ENCODE measurements around the gene PACS2. TPM values are rescaled to one million over a fixed set of nuclear protein-coding genes. Genes with fewer than 3 reads are reported as not detected.
"Not testable (repeated sequence)": the region's sequence is repeated elsewhere in the genome, so short reads cannot be mapped to it uniquely, and the experiment has no call there.

PACS2 gene
- total RNA-seq, 1 donor from 2014 or later: 66.8 TPM

DNA sequence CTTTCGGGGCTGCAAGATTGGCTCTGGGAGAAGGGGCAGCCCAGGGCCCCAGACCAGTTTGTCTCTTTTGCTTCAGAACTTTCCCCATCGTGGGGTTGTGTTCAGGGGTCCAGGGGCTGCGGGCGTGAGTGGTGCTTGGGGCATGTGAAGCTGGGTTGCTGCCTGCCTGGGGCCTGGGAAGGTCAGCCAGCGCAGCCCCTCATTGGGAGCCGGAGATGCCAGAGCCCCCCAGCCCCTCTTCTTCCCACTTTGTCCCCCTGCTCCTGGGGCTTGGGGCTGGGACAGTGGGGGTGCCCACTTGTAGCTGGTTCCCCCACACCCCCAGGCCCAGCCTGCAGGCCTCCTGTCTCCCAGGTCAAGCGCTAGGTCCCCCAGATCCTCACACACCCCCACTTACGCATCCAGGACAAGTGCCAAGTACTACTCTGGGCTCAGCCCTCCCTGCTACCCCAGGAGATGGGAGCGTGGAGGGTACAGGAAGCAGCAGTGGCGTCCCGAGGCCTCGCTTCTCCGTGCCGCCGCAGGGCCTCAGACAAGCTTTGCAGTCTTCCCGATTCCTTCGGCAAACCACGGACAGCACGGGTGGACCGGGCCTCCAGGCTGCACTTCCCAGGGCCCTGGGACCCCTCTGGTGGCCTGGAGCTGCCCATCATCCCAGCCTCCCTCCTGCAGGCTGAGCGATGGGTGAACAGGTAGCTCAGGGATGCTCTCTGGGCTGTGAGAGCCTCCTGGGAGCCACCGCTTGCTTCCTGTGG is 41.5 kb downstream of the PACS2 start:
- intact Hi-C loops (cut with DNase I): loop anchor here (10.0 kb wide), 1 partner anchor 261 kb away; no protein-coding TSS in a partner anchor
- ATAC-seq (ENCODE audit: poor library complexity) (no peak), DNase-seq (no peak)

DNA sequence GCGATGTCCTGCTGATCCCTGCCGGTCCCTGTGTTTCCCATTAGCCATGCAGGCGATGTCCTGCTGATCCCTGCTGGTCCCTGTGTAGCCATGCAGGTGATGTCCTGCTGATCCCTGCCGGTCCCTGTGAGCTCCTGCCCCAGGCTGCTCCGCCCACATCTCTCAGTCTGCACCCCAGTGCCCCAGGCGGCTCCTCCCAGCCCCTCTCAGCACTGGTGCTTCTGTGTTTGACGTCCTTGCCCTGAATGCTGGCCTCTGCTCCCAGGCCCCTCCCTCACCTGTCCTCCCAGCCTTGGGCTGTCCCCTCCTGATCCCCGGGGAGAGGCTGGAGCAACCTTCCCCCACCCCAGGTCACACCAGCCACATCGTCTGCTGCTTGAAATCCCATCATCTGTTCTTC is 42.4 kb downstream of the PACS2 start:
- intact Hi-C loops (cut with DNase I): loop anchor here (10.0 kb wide), 1 partner anchor 262 kb away; no protein-coding TSS in a partner anchor
- ATAC-seq (ENCODE audit: poor library complexity): no peak
- no peak for DNase-seq

DNA sequence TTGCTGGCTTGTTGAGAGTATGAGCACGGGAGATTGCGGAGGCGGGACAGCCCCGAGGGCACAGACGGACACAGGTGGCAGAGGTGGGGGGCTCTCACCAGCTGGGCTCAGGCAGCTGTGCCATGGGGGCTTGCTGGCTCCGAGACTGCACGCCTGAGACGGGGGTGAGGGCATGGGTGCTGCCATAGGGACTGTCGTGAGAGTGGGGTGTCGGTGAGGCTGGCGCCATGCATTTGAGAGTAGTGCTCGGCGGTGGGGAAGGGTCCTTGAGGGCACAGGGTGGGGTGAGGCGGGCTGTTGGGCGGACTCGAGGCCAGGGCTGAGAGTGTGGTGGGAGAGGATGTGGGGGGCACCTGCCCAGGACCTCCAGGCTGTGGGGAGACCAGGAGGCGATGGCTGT is 43.1 kb downstream of the PACS2 start:
- ATAC-seq (ENCODE audit: poor library complexity) (peak; percentile 21), DNase-seq (no peak)
- intact Hi-C loops (cut with DNase I): loop anchor here (10.0 kb wide), 1 partner anchor 263 kb away; no protein-coding TSS in a partner anchor

DNA sequence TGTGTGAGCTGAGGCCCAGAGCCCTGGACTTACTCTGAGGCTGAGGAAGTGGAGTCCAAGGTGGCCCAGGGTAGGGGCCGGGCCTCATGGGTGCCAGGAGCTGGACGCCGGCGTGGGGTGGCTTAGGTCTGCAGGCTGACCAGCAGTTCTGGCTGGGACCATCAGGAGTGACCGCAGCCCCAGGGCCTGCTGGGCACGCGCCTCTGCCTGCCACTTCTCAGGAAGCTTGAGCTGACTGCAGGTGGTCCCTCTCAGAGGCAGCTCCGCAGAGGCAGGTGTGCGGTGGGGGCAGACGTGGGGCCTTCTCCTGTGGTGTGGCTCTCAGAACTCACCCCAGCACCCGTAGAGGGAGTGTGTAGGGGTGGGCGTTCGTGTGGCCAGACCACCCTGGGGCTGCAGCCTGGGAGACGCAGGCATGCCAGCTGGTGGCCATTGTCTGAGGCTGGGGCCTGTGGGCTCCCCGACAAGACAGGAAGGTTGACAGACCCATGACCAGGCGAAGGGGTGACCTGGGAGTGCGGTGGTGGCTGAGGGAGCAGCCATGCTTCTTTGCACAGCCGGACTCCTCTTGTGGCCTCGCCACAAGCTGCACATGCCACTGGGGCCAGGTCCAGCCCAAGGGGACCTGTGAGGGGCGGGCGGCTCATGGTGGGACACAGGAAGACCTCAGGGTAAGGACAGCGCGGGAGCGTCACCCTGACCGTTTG is 43.7 kb downstream of the PACS2 start:
- intact Hi-C loops (cut with DNase I): loop anchor here (10.0 kb wide), 1 partner anchor 263 kb away; no protein-coding TSS in a partner anchor
- no peak for DNase-seq
- ATAC-seq (ENCODE audit: poor library complexity): peak; percentile 15

DNA sequence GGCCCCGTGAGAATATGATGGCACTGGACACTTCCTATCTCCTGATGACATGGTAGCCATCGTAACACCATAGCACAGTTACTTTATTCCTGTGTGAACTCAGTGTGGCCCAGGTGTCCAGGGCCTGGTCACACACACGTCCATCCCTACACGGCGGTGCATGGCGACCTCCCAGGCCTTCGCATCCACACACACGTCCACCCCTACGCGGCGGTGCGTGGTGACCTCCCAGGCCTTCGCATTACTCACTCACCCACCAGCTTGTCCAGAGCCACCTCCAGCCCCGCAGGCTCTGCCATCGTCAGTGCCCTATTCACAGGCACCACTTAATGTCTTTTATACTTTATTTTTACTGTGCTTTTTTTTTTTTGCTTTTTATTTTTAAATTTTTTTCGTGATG is 44.4 kb downstream of the PACS2 start:
- intact Hi-C loops (cut with DNase I): loop anchor here (10.0 kb wide), 1 partner anchor 264 kb away; no protein-coding TSS in a partner anchor
- ATAC-seq (ENCODE audit: poor library complexity) (no peak), DNase-seq (no peak)

DNA sequence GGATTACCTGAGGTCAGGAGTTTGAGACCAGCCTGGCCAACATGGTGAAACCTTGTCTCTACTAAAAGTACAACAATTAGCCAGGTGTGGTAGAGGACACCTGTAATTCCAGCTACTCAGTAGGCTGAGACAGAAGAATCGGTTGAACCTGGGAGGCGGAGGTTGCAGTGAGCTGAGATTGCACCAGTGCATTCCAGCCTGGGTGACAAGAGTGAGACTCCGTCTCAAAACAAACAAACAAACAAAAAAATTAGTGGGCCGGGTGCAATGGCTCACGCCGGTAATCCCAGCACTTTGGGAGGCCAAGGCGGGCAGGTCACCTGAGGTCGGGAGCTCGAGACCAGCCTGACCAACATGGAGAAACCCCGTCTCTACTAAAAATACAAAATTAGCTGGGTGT is 46.9 kb downstream of the PACS2 start:
- ATAC-seq (ENCODE audit: poor library complexity); intact Hi-C loops (cut with DNase I): not testable (repeated sequence)

DNA sequence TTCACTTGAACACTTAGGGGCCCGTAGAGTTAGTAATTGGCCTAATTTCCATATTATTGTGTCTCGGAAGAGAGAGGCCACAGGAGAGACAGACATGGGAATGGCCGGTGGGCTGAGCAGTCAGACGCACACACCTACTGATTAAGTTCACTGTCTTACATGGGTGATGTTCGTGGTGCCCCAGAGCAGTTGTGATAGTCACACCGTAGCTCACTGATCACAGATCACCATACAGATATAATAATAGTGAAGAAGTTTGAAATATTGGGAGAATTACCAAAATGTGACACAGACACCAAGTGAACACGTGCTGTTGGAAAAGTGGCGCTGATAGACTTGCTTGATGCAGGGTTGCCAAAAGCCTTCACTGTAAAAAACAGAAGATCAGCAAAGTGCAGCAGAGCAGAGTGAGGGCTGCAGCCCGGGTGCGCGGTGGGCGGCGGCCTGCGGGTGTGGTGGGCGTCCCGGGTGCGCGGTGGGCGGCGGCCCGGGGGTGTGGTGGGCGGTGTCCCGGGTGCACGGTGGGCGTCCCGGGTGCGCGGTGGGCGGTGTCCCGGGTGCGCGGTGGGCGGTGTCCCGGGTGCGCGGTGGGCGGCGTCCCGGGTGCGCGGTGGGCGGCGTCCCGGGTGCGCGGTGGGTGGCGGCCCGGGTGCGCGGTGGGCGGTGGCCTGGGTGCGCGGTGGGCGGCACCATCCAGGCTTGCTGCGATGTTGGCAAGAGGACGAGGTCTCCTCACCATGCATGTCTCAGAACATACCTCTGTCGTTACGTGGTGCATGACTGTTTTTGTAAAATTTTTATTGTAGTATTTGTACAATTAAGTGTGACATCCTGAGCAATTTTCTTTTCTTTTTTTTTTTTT is 49.5 kb downstream of the PACS2 start:
- DNase-seq (no peak), ATAC-seq (ENCODE audit: poor library complexity) (peak; percentile 41)
- intact Hi-C loops (cut with DNase I): no loop called here

More for the DNA sequence above, 46.9 kb downstream of the PACS2 start:
- DNase-seq: not testable (repeated sequence)

DNA sequence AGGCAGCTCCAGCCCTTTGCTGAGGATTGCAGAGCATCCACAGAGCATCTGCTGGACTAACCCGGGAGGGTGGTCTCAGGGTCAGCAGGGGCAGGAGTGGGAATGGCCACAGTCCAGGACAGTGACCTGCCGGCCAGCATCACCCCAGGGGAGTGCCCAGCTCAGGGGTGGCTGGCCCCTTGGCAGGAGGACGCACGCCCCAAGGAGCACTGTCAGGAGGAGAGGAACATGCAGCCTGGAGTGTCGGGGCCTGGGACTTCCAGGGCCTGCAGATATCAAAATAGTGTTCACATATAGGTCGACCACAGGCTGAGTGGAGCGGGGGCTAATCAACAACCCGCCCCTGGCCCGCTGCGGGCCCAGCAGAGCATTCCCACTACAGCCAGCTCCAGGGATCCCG is 50.6 kb downstream of the PACS2 start:
- DNase-seq (no peak), ATAC-seq (ENCODE audit: poor library complexity) (no peak)
- intact Hi-C loops (cut with DNase I): no loop called here

DNA sequence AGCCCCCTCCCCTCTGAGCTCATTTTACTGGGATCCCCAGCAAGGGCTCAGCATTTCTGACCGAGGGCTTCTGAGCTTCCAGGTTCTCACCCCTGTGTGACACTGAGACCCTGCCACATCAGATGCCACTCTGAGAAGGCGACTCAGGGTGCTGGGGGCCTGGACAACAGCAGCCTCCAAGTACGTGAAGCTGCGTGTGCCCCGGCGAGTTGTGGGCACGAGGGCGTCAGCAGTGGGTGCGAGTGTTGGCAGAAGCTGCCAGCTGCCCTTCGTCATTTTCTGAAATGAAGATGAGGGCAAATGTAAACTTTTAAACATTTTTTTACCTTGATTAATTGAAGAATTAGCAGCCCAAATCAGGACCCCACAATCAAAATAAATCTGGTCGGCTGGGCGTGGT is 51.1 kb downstream of the PACS2 start:
- DNase-seq (no peak), ATAC-seq (ENCODE audit: poor library complexity) (no peak)
- intact Hi-C loops (cut with DNase I): no loop called here

DNA sequence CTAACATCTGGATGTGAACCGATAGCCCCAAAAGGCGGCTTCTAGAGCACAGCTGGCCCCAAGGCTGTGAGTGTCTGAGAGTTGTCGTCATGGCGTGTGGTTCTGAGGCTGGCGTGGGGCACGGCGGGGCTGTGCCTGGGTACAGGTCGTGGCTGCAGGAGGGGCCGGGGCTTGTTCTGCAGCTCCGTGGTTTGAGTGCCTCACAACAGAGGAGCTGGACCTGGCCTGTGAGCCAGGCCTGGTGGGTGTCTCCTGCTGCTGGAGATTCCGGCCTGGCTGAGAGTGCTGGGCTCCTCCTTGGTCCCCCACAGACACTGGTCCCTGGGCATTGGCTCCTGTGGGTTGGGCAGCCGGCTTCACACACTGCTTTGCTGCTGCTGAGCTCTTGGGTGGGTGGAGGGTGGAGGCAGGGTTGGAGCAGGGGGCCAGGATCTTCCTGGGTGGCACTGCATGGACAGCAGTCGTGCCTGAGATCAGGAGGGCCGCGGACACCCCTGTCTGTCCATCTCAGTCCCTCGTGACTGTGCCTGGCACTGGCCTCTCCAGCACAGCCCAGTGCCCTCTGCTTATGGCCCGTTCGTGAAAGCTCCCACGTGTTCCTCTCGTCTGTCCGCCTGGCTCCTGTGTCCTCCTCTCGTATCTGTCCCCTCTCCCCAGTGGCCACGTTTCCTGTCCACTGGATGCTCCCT is 52.0 kb downstream of the PACS2 start:
- DNase-seq: no peak
- intact Hi-C loops (cut with DNase I): no loop called here
- ATAC-seq (ENCODE audit: poor library complexity): no peak

DNA sequence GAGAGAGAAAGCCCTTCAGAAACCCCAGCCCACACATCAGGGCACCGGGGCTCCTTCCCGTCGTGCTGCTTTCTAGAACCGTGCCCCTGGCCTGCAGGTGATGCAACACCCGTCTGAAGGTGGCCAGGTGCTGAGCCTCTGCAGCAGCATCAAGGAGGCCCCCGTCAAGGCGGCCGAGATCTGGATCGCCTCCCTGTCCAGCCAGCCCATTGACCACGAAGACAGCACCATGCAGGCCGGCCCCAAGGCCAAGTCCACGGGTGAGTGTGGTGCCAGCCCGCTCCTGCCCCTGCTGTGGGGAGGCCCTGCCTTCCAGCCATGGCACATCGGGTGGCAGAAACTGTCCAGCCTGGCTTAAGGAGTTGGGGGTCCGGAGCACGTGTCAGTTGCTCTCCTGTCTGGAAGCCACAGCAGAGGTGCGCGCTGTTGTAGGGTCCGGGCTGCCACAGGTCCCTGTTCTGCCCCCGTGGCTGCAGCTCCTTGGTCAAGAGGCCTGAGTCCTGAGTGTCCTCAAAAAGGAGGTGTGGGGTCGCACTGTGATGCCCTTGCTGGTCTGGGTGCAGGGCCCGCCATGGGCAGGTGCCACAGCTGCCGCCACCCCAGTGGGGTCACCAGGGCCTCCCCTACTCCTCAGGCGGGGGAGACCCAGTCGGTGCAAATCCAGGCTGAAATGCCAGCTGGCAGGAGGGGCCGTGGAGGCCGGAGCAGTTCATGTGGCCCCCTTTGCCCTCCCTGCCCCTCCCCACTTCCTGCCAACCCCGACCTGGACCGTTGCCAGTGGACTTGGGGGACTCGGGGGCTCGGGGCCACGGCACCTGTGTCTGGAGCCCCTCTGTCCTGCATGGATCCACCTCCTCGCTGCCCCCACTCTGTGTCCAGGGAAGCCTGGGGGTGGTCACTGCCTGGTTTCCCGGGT is 52.8 kb downstream of the PACS2 start:
- ATAC-seq (ENCODE audit: poor library complexity) (no peak), DNase-seq (no peak)
- intact Hi-C loops (cut with DNase I): no loop called here

DNA sequence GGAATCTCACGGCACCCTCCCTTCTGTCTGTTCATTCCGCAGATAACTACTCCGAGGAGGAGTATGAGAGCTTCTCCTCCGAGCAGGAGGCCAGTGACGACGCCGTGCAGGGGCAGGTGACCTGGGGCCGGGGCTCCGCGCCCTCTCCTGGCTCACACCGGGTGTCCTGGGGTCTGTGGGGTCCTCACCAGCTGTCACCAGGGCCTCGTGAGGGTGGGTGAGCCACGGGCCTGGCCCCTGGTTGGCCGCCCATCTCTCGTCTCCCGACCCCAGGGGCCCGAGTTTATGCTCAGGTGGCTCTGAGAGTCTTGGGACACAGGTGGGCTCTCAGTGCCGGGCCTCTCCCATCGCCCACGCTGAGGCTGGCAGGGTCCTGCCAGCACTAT is 53.5 kb downstream of the PACS2 start:
- DNase-seq (no peak), ATAC-seq (ENCODE audit: poor library complexity) (no peak)
- intact Hi-C loops (cut with DNase I): no loop called here

DNA sequence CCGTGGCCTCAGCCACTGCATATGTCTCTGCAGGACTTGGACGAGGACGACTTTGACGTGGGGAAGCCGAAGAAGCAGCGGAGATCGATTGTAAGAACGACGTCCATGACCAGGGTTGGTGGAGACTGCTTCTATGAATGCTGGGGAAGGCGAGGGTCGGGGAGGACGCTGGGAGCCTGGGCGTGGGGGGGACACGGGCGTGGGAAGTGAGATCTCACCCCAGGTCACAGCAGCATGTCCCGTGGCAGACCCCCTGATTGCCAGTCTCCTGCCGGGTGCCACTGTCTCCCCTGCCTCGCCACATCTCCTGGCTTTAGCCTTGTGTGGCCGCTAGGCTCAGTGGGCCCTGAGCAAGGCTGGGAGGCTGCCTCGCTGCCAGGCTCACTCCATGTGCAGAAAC is 53.9 kb downstream of the PACS2 start:
- intact Hi-C loops (cut with DNase I): no loop called here
- no peak for ATAC-seq (ENCODE audit: poor library complexity)
- no peak for DNase-seq

DNA sequence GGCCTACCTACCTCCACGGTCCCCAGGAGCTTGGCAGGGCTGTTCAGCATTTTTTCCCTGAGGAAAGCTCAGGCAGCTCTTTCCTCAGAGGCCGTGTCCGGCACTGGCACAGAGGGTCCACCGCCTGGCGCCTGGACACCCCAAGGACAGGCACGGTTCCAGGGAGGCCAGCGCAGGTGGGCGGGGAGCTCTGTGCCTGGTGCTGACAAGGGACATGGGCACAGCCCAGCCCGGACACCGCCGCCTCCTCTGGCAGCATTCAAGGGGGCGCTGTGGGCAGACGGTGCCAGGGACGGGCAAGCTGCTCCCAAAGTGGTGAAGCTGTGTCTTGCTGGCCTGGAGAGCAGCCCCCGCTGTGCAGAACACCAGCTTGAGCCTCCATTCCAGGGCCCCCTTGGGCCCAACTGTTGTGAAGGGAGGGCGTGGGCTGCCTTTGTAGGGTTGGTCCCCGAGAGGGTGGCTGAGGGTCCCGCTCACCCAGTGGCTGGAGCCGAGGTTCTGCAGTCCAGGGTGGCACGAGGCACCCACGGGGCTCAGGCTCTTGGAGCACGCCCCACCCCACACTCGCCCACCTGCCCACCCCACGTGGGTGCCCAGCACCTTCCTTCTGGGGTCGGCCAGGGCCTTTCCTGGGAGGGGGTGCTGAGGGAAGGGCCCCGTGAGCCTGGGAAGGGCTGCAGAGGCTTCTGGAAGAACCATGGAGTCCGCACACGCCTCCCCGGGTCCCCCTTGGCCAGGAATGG is 54.5 kb downstream of the PACS2 start:
- no peak for ATAC-seq (ENCODE audit: poor library complexity)
- intact Hi-C loops (cut with DNase I): no loop called here
- DNase-seq: no peak

DNA sequence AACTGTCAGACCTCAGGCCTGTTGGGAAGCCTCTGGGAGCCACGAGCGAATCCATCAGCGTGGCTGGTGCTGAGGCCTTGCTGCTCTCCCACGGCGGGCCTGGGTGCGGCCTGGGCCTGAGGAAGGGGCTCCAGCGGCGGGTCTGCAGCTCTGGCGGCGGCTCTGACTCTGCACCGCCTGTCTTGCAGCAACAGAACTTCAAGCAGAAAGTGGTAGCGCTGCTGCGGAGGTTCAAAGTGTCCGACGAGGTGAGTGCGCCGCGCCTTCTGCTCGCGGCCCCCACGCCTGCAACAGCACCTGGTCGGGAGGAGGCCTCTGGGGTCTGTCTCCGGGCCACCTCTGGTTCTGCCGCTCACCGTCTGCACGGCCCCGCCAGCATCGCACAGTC is 55.1 kb downstream of the PACS2 start:
- DNase-seq (no peak), ATAC-seq (ENCODE audit: poor library complexity) (no peak)
- intact Hi-C loops (cut with DNase I): loop anchor here (2.0 to 5.0 kb wide), 2 partner anchors 121 to 158 kb away; partner anchors contain the start of genes TEDC1 and TMEM121

DNA sequence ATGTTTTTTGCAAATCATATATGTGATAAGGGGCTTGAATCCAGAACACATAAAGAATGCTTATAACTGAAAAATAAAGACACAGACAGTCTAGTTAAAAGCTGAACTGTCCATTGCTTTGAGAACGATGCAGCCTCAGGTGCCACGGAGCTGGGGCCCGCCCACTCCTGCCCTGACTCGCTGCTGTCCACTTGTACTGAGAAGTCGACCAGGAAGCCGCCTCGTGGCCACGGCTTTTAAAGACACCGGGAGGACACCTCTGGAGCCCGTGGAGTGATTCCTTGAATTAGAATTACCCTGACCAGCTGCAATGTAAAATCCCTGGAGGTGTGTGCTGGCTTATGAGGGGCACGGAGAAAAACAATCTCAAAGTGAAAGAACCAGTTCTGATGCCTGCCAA is 59.8 kb downstream of the PACS2 start:
- intact Hi-C loops (cut with DNase I): loop anchor here (5.0 kb wide), 1 partner anchor 153 kb away; the partner anchor contains the start of gene TMEM121
- DNase-seq (no peak), ATAC-seq (ENCODE audit: poor library complexity) (no peak)

DNA sequence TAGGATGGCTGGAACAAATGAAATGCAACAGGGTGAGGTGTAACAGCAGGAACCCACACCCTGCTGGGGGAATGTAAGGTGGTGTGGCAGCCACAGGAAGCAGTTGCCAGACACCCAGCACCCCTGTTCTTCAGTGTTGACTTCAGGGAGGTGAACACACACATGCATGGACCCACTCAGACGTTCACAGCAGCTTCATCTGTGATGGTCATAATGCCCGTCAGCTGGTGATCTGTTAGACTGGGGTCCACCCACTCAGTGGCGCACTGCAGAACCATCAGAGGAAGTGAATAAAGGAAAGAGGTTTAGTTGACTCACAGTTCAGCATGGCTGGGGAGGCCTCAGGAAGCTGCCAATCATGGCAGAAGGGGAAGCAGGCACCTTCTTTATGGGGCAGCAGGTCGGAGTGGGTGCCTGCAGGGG is 61.1 kb downstream of the PACS2 start:
- DNase-seq (no peak), ATAC-seq (ENCODE audit: poor library complexity) (no peak)
- intact Hi-C loops (cut with DNase I): no loop called here
